ENCODE results near the gene PMCH.
"Not testable (repeated sequence)": the region's sequence is repeated elsewhere in the genome, so short reads cannot be mapped to it uniquely, and the experiment has no call there.

Gene PMCH

GRCh38 chr12:102197789-102198188, at the start of gene PMCH:
PMCH (minus strand) TSS chr12:102197833; CDS start chr12:102197770, 63 bp downstream.
- in situ Hi-C loops (cut with HindIII; ENCODE audit: low pct_unique_long_range_greater_than_20kb, low sequenced_read_pairs) = no loop called here
- TF ChIP-seq JUND (IDR thresholded peaks at IDR 0.05; ENCODE audit: low read depth) = no peak
- no peak for DNase-seq (ENCODE audit: low read depth in 1 of 2, low spot score in 1 of 2)

- in situ Hi-C loops (cut with HindIII; ENCODE audit: low pct_unique_long_range_greater_than_20kb, low sequenced_read_pairs); DNase-seq (ENCODE audit: low read depth in 1 of 2, low spot score in 1 of 2): not testable (repeated sequence)
These were observed 43.2 kb upstream of the PMCH start for GRCh38 chr12:102240859-102241258.

GRCh38 chr12:102234599-102234998, 37.0 kb upstream of the PMCH start:
- in situ Hi-C loops (cut with HindIII; ENCODE audit: low pct_unique_long_range_greater_than_20kb, low sequenced_read_pairs) = no loop called here
- no peak for DNase-seq (ENCODE audit: low read depth in 1 of 2, low spot score in 1 of 2)
- TF ChIP-seq JUND (IDR thresholded peaks at IDR 0.05; ENCODE audit: low read depth) = no peak

- TF ChIP-seq JUND (IDR thresholded peaks at IDR 0.05; ENCODE audit: low read depth) = no peak
- no peak for DNase-seq (ENCODE audit: low read depth in 1 of 2, low spot score in 1 of 2)
- in situ Hi-C loops (cut with HindIII; ENCODE audit: low pct_unique_long_range_greater_than_20kb, low sequenced_read_pairs) = no loop called here
These were observed 34.8 kb upstream of the PMCH start for GRCh38 chr12:102232446-102232845.

GRCh38 chr12:102232036-102232435, 34.4 kb upstream of the PMCH start:
- TF ChIP-seq JUND (IDR thresholded peaks at IDR 0.05; ENCODE audit: low read depth) = no peak
- no peak for DNase-seq (ENCODE audit: low read depth in 1 of 2, low spot score in 1 of 2)
- in situ Hi-C loops (cut with HindIII; ENCODE audit: low pct_unique_long_range_greater_than_20kb, low sequenced_read_pairs) = no loop called here

- DNase-seq (ENCODE audit: low read depth in 1 of 2, low spot score in 1 of 2) = no peak
- in situ Hi-C loops (cut with HindIII; ENCODE audit: low pct_unique_long_range_greater_than_20kb, low sequenced_read_pairs) = no loop called here
- no peak for TF ChIP-seq JUND (IDR thresholded peaks at IDR 0.05; ENCODE audit: low read depth)
These were observed 30.3 kb upstream of the PMCH start for GRCh38 chr12:102227954-102228353.

GRCh38 chr12:102220736-102221135, 23.1 kb upstream of the PMCH start:
- in situ Hi-C loops (cut with HindIII; ENCODE audit: low pct_unique_long_range_greater_than_20kb, low sequenced_read_pairs) = no loop called here
- no peak for DNase-seq (ENCODE audit: low read depth in 1 of 2, low spot score in 1 of 2)
- no peak for TF ChIP-seq JUND (IDR thresholded peaks at IDR 0.05; ENCODE audit: low read depth)

- TF ChIP-seq JUND (IDR thresholded peaks at IDR 0.05; ENCODE audit: low read depth) = no peak
- in situ Hi-C loops (cut with HindIII; ENCODE audit: low pct_unique_long_range_greater_than_20kb, low sequenced_read_pairs) = no loop called here
- no peak for DNase-seq (ENCODE audit: low read depth in 1 of 2, low spot score in 1 of 2)
These were observed 18.5 kb upstream of the PMCH start for GRCh38 chr12:102215992-102216691.

- no peak for DNase-seq (ENCODE audit: low read depth in 1 of 2, low spot score in 1 of 2)
- in situ Hi-C loops (cut with HindIII; ENCODE audit: low pct_unique_long_range_greater_than_20kb, low sequenced_read_pairs) = no loop called here
- no peak for TF ChIP-seq JUND (IDR thresholded peaks at IDR 0.05; ENCODE audit: low read depth)
These were observed 6.4 kb upstream of the PMCH start for GRCh38 chr12:102204025-102204424.

- no peak for TF ChIP-seq JUND (IDR thresholded peaks at IDR 0.05; ENCODE audit: low read depth)
- in situ Hi-C loops (cut with HindIII; ENCODE audit: low pct_unique_long_range_greater_than_20kb, low sequenced_read_pairs) = no loop called here
These were observed 4.9 kb upstream of the PMCH start for GRCh38 chr12:102202556-102202955.

GRCh38 chr12:102201436-102202061, 3.9 kb upstream of the PMCH start:
- no peak for TF ChIP-seq JUND (IDR thresholded peaks at IDR 0.05; ENCODE audit: low read depth)
- in situ Hi-C loops (cut with HindIII; ENCODE audit: low pct_unique_long_range_greater_than_20kb, low sequenced_read_pairs) = no loop called here
- no peak for DNase-seq (ENCODE audit: low read depth in 1 of 2, low spot score in 1 of 2)

More at GRCh38 chr12:102202556-102202955, 4.9 kb upstream of the PMCH start:
- DNase-seq (ENCODE audit: low read depth in 1 of 2, low spot score in 1 of 2) = no peak

GRCh38 chr12:102195826-102196225, 1.8 kb downstream of the PMCH start:
- DNase-seq (ENCODE audit: low read depth in 1 of 2, low spot score in 1 of 2) = no peak

GRCh38 chr12:102182635-102183034, 15.0 kb downstream of the PMCH start:
- no peak for DNase-seq (ENCODE audit: low read depth in 1 of 2, low spot score in 1 of 2)
- in situ Hi-C loops (cut with HindIII; ENCODE audit: low pct_unique_long_range_greater_than_20kb, low sequenced_read_pairs) = no loop called here

More at GRCh38 chr12:102195826-102196225, 1.8 kb downstream of the PMCH start:
- in situ Hi-C loops (cut with HindIII; ENCODE audit: low pct_unique_long_range_greater_than_20kb, low sequenced_read_pairs) = no loop called here
- TF ChIP-seq JUND (IDR thresholded peaks at IDR 0.05; ENCODE audit: low read depth) = no peak

More at GRCh38 chr12:102182635-102183034, 15.0 kb downstream of the PMCH start:
- TF ChIP-seq JUND (IDR thresholded peaks at IDR 0.05; ENCODE audit: low read depth) = no peak
